Central memory CD4-positive, alpha-beta T cell (primary cell): ENCODE data around the gene VSIG1.

ENCODE experiments used
- DNase-seq: peaks from one replicate; pipeline ENCODE4 v3.0.0; 2022

VSIG1 gene

DNA sequence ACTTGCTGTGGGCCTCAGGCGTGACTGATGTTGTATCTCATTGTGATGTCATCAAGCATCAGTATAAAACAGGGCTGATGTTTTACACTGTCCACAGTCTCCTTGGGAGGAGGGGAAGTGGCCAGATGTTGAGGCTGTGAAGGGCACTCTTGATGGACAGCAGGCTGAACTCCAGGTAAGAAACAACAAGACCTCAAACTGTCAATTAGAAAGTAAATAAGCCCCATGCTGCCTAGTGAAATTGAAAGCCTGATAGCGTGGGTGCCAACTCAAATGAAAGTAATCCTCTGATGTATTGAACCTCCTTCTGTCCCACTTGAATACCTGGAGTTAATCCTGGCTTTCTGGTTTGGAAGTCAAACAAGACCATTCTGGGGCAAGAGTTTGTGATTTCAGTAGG is 19.7 kb downstream of the VSIG1 start:
- DNase-seq, result no peak

- DNase-seq, result no peak
Measured at GRCh38 chrX:108068121-108068520, 23.3 kb downstream of the VSIG1 start.

DNA sequence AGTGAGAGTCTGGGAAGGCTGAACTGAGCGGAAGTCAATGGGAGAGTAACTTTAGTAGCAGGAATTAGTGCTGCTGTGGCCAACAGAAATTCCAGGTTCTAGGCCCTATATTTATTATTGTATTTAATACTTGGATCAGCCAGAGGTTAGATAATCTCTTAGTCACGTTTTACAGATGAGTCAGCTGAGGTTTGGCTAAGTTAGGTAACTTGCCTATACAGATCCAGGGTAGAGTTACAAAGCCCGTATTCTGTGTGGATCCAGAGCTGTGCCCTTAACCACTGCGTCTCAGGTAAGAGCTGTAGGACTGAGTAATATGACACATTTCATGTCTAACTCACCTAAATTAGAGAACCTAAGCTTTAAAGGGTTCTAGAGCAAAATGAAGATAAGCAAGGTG is 26.0 kb downstream of the VSIG1 start:
- DNase-seq, result no peak

- DNase-seq, result no peak
Measured at GRCh38 chrX:108071578-108071977, 26.7 kb downstream of the VSIG1 start.

GRCh38 chrX:108072746-108073145 is 27.9 kb downstream of the VSIG1 start:
- DNase-seq, result no peak

DNA sequence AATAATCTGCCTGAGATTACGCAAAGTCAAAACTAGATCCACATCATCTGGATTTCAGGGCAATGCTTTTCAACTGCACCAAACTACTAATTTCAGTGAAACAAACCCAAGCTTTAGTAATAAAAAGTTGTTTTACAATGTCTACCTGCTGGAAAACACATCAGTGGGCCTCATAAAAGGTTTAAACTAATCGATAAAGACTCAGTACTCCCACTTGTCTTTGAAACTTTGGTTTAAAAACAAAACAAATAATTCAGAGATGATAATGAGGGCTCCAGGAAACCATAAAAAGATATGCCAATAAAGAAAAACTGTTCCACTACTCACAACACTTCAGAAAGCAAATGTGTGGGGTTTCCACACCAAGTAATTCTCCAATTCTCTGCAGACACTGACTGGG is 36.2 kb downstream of the VSIG1 start:
- no peak for DNase-seq

- DNase-seq, result no peak
Measured at GRCh38 chrX:108087792-108088191, 42.9 kb downstream of the VSIG1 start.

DNA sequence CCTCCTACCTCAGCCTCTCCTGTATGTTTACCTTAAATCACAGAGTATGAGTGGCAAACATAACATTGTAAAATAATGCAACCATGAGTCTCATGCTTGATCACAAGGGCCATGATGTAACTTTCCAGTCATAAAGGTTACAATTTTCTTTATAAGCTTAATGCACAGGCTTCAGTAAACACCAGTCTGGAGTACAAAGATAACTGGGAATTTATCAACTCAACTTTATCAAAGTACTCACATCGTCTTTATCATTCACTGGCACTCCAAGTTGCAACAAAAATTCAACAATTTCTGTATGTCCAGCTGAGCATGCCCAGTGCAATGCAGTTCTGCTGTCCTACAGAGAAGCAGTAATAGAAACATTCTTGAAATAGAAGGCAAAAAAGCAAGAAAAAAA is 43.6 kb downstream of the VSIG1 start:
- no peak for DNase-seq

- no peak for DNase-seq
Measured at GRCh38 chrX:108090491-108091263, 45.8 kb downstream of the VSIG1 start.

- DNase-seq, result peak; percentile 89
Measured at GRCh38 chrX:108091264-108091877, 46.5 kb downstream of the VSIG1 start, which contains the start of the genes ATG4A and PSMD10. Gene ATG4A (plus strand): TSS chrX:108091778. CDS start chrX:108091827, 49 bp downstream. Gene PSMD10 (minus strand): TSS chrX:108091542. CDS start chrX:108091520, 22 bp downstream.

DNA sequence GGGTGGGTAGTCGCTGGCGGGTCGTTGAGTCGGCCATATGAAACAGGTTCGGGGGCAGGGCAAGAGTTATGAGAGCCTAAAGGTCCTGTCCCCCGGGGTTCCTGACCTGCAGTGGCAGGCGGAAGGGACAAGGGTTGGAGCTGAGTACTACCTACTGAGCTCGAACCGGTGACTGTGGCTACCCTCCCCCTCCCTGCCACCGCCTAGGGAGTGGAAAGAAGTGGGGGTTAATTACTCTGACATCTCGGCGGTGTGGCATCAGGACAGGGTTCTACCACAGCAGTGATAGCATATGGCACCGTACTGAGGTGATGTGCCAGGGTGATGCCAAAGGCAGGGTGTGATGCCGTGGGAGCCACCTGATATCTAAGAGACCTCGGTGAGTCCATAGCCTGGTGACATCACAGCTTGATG is 47.0 kb downstream of the VSIG1 start:
- DNase-seq, result no peak

- no peak for DNase-seq
Measured at GRCh38 chrX:108097380-108097779, 52.5 kb downstream of the VSIG1 start.

- no peak for DNase-seq
Measured at GRCh38 chrX:108105473-108105872, 60.6 kb downstream of the VSIG1 start.

GRCh38 chrX:108114541-108114940 is 69.7 kb downstream of the VSIG1 start:
- DNase-seq, result no peak

DNA sequence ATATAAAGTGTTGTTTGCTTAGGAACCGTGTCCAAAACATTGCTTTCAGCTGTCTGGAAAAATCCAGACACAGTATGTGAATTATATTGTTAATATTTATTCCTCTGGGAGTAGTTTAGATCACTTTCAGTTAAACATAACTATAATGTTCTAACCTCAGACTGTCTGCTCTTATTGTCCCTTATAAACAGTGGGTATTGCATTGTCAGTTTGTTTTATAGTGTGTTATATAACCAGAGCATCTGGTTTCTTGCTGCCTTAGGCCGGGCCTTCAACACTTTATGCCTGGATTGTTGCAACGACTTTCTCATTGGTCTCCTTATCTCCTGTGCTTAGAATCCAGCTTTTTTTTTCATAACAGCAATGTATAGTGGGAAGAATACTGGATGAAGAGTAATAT is 73.1 kb downstream of the VSIG1 start:
- no peak for DNase-seq

DNA sequence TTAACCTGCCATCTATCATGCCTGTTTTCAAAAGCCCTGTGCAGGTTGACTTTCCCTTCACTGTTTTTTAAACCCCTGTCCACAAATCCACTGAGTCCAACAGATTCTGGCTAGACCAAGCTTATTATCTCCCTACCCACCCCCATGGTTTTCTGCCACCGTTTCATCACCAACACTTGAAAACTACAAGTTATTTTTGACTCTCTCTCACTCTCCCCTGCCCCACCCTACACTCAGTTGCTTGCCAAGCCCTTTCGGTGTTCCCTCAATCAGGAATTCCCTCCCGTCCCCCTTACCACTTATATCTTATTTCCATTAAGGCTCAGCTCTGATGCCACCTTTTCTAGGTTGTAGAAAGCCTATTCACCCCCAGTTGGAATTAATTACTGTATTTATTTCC is 76.4 kb downstream of the VSIG1 start:
- no peak for DNase-seq

DNA sequence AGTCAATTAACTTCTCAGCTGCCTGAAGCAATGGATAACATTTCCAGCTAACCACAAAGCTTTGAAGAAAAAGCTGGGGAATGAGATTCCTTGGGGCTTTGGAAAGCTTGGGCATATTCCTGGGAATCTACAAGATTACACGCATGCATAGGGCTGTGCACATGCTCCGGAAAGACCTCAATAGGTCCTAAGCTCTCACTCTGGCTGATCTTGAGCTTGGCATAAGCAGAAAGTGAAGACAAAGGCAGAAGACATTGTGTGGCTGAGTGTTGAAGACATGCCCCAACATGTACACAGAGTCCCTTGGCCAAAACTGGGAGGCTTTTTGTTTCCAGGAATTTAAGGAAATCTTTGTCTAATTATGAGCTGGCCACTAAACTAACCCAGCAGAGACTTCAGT is 77.9 kb downstream of the VSIG1 start:
- DNase-seq, result no peak

DNA sequence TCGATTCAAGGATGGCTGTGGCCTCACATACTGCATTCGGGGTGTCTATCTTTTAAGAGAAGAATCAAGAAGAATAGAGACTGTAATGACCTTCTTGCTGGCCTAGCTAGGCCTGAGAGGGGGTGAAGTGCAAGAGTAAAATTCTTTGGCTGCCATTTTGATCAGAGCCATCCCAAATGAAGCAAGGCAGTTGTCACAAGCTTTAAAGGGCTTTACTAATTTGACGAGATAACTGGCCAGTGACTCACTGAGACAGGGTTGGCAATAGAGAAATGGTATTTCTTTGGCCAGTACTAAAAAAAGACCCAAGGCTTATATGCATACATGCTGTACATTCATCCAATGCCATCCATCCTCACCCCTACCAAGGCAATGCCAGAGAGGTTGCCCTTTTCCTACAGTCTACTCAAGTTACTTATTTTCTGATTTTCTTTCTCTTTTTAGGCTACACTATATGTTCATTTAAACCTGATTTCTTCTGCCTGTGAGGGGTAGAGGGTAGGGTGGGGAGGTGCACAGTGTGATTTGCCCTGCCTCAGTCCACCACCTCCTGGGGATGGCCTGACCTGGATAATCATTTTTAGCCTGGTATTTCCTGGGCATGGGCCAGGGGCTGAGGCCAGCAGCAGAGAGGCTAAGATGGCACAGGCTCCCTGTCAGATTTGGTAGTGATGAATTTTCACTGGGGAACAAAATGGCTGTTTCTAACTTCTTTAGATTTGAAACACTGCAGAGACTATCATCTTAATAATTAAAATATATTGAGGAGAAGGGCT is 78.9 kb downstream of the VSIG1 start:
- no peak for DNase-seq

DNA sequence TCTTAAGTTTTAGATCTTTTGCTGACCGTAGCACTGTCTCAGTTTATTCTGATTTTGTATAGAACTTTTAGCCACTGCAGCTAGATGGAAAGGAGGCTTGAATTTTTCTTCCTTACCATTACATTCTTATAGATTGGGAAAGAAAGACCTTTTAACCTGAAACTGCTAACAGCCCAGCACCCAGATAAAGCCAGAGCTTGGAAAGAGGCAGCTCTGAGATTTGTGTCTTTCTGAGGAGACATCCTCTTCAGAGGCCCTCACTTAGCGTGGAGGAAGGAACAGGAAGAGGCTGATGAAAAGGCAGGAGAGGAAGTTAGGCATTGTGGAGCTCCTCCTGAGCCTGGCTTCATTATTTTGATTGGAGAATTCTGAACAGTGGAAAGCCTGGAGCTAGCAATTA is 81.8 kb downstream of the VSIG1 start:
- DNase-seq, result no peak

DNA sequence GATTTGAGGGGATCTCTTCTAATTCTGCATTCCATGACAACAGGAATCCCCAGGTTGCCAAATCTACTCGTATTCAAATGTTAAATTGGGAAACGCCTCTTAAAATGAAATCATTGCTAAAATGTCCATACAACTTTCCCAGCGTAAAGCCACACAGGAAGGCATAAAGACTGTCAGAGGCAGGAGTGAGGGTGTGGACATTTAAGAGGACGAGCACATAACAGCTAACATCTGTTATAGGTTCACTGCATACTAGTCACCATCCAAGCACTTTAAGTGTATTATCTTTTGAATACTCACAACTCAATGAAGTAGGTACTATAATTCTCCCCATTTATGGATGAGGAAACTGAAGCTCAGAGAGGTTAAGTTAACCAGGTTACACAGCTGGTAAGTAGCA is 82.3 kb downstream of the VSIG1 start:
- no peak for DNase-seq
